ENCODE results near the gene ALDH3B1. TPM values are rescaled to one million over a fixed set of nuclear protein-coding genes. Genes with fewer than 3 reads are reported as not detected.

ALDH3B1 gene
- total and polyA plus RNA-seq, 2 of the 4 experiments (the other 2 are of a cell fraction) = 11.8 to 22.8 TPM

- no TSS peak for BruUV-seq (replicated peaks)
- Histone ChIP-seq H3K4me2 (ENCODE audit: low read depth, low read length) (no peak overlapping the region), H3K27ac (ENCODE audit: insufficient read depth, low read length) (no peak overlapping the region), H3K27me3 (ENCODE audit: control insufficient read depth, insufficient read depth, low read length) (no peaks in the 10 kb centered on the region), H2BK5ac (ENCODE audit: low read depth, low read length, poor library complexity, severe bottlenecking) (no peak overlapping the region), H3K9me1 (ENCODE audit: insufficient read depth, low read length) (peaks cover 10% of the 10 kb centered on the region), H3K9me3 (ENCODE audit: control insufficient read depth, insufficient read depth, low read length) (no peaks in the 10 kb centered on the region), H4K8ac (ENCODE audit: low read depth in 2 of 2, low read length in 2 of 2) (no peak overlapping the region), H3K36me3 (ENCODE audit: control insufficient read depth, insufficient read depth, low read length) (peaks cover 10% of the 10 kb centered on the region; the same call in 1 of the 2 replicates), H3K9ac (ENCODE audit: low read depth, low read length) (no peak overlapping the region), H3K56ac (ENCODE audit: extremely low read depth, insufficient read depth, low read length) (no peak overlapping the region), H2AK5ac (ENCODE audit: low read depth, low read length) (peak overlapping the region; percentile 46; the same call in 1 of the 2 replicates), H3K23ac (ENCODE audit: low read depth, low read length) (no peak overlapping the region), H2BK20ac (ENCODE audit: low read depth, low read length) (no peak overlapping the region), H4K91ac (ENCODE audit: insufficient read depth, low read depth, low read length) (0 out of 2 replicates have a peak overlapping the region, but pooled peaks have one; percentile 7), H3K4me3 (ENCODE audit: insufficient read depth, low read depth, low read length) (no peak overlapping the region), H2AFZ (replicated peaks; ENCODE audit: low read length, poor library complexity) (no peak overlapping the region), H3K14ac (replicated peaks; ENCODE audit: low read depth, low read length) (no peak overlapping the region), H3K18ac (ENCODE audit: low read depth, low read length) (no peak overlapping the region), H2BK15ac (ENCODE audit: low read depth, low read length) (no peak overlapping the region), H2BK120ac (ENCODE audit: low read depth, low read length) (no peak overlapping the region), H3K4me1 (ENCODE audit: control insufficient read depth, insufficient read depth, low read length) (peaks cover 18% of the 10 kb centered on the region), H4K5ac (ENCODE audit: low read depth, low read length) (no peak overlapping the region), H3K4ac (ENCODE audit: low read depth, low read length) (no peak overlapping the region), H3K79me1 (ENCODE audit: low read depth in 1 of 2, low read length in 2 of 2) (peaks cover 9 to 12% of the 10 kb centered on the region in 2 experiments; a peak in 3 of 4 replicates), H4K20me1 (ENCODE audit: insufficient read depth, low read length) (no peaks in the 10 kb centered on the region), H2AK9ac (replicated peaks; ENCODE audit: low read depth, low read length, poor library complexity) (peak overlapping the region; percentile 11)
- ATAC-seq (ENCODE audit: low read depth) = no peak
- TF ChIP-seq MAZ (IDR thresholded peaks at IDR 0.05; ENCODE audit: borderline replicate concordance, low read depth, low read length) = no peak
- TF ChIP-seq CTCF (conservative IDR thresholded peaks at IDR 0.05; ENCODE audit: low read depth, low read length) = no peak
- no peak for TF ChIP-seq NFE2L2 (IDR thresholded peaks at IDR 0.05; ENCODE audit: low read depth, low read length)
- TF ChIP-seq RCOR1 (IDR thresholded peaks at IDR 0.05; ENCODE audit: insufficient replicate concordance, low read length) = no peak
- no peak for TF ChIP-seq MAFK (IDR thresholded peaks at IDR 0.05; ENCODE audit: low read depth, low read length)
- TF ChIP-seq USF2 (IDR thresholded peaks at IDR 0.05; ENCODE audit: low read depth, low read length) = no peak
- no peak for TF ChIP-seq RFX5 (IDR thresholded peaks at IDR 0.05; ENCODE audit: low read depth, low read length)
- TF ChIP-seq MXI1 (IDR thresholded peaks at IDR 0.05; ENCODE audit: borderline replicate concordance, low read depth, low read length) = no peak
- no peak for TF ChIP-seq CHD1 (IDR thresholded peaks at IDR 0.05; ENCODE audit: low read depth, low read length)
- no peak for TF ChIP-seq POLR2A (IDR thresholded peaks at IDR 0.05; ENCODE audit: low read depth, low read length)
- no peak for TF ChIP-seq RAD21 (IDR thresholded peaks at IDR 0.05; ENCODE audit: low read length)
- TF ChIP-seq BHLHE40 (IDR thresholded peaks at IDR 0.05; ENCODE audit: low read depth, low read length) = no peak
- TF ChIP-seq FOS (IDR thresholded peaks at IDR 0.05; ENCODE audit: low read depth, low read length) = no peak
- no peak for TF ChIP-seq SMC3 (IDR thresholded peaks at IDR 0.05; ENCODE audit: low read depth, low read length)
- POLR2A ChIA-PET (ENCODE audit: unreplicated experiment) = no interaction called here
- in situ Hi-C loops (cut with MboI; ENCODE audit: low sequenced_read_pairs) = no loop called here
- 91% methylated on average over 12 of the region's 18 CpGs; no CpG with 5 or more reads in 1 of the 2 experiments for WGBS, 2 experiments (ENCODE audit: extremely low coverage in 2 of 2, insufficient read length in 1 of 2)
- dilution Hi-C loops (cut with HindIII; ENCODE audit: low sequenced_read_pairs, unreplicated experiment) = no loop called here
- intact Hi-C loops (cut with micrococcal nuclease) = no loop called here
- DNase-seq = no peak
- CTCF ChIA-PET = no interaction called here
These were observed 8.6 kb downstream of the ALDH3B1 start for GRCh38 chr11:68018730-68019190.

Measured in IMR-90 (cell line).